ENCODE measurements around the gene HCN1. TPM values are rescaled to one million over a fixed set of nuclear protein-coding genes. Genes with fewer than 3 reads are reported as not detected.

Gene HCN1
- total RNA-seq, 1 experiment from 2014 or later, result not detected

DNA sequence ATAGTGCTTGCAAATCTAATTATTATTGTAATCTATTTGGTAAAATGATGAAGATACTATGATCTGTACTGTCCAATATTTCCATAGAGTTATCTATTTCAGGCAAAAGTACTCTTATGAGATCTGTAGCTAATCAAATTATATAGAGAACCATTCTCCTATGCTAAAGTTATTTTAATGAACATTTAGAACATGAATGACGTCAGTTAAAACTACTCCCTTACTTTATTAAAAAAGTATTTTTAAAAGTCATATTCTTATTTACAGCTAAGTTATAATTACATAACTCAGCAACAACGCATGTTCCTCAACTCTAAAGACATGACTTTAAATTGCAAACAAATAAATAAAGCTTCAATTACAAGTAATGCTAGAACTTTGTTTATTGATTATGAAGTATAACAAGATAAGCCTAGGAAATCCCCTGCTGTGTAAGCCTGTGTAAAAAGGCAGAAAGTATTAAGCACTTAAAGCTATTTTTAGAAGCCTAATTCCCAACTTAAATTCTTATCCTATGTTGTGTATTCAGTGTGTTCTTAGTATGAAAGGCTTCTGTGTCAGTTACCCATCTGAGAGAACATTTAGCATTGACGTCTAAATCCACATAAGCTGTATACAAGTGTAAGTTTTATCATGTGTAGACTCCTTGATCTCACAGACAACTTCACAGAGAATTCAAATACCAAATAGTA lies 285.7 kb downstream of the HCN1 start:
- Mint-ChIP-seq H3K27me3 (ENCODE audit: insufficient read depth, unreplicated experiment) (no peaks in the 10 kb centered on the region), H3K36me3 (ENCODE audit: insufficient read depth, unreplicated experiment) (no peaks in the 10 kb centered on the region), H3K4me1 (ENCODE audit: insufficient read depth, unreplicated experiment) (no peaks in the 10 kb centered on the region), H3K27ac (ENCODE audit: low read depth, unreplicated experiment) (no peak overlapping the region), H3K9me3 (ENCODE audit: unreplicated experiment) (no peaks in the 10 kb centered on the region), H3K4me3 (ENCODE audit: unreplicated experiment) (no peak overlapping the region)
- no peak for DNase-seq (ENCODE audit: unreplicated experiment)
- BruUV-seq (replicated peaks), result no TSS peak
- intact Hi-C loops (cut with micrococcal nuclease), result no loop called here
- TF ChIP-seq, protein P1, sequence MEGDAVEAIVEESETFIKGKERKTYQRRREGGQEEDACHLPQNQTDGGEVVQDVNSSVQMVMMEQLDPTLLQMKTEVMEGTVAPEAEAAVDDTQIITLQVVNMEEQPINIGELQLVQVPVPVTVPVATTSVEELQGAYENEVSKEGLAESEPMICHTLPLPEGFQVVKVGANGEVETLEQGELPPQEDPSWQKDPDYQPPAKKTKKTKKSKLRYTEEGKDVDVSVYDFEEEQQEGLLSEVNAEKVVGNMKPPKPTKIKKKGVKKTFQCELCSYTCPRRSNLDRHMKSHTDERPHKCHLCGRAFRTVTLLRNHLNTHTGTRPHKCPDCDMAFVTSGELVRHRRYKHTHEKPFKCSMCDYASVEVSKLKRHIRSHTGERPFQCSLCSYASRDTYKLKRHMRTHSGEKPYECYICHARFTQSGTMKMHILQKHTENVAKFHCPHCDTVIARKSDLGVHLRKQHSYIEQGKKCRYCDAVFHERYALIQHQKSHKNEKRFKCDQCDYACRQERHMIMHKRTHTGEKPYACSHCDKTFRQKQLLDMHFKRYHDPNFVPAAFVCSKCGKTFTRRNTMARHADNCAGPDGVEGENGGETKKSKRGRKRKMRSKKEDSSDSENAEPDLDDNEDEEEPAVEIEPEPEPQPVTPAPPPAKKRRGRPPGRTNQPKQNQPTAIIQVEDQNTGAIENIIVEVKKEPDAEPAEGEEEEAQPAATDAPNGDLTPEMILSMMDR (IDR thresholded peaks at IDR 0.05; ENCODE audit: unreplicated experiment), result no peak
- CTCF ChIA-PET, result no interaction called here
- POLR2A ChIA-PET, result no interaction called here

DNA sequence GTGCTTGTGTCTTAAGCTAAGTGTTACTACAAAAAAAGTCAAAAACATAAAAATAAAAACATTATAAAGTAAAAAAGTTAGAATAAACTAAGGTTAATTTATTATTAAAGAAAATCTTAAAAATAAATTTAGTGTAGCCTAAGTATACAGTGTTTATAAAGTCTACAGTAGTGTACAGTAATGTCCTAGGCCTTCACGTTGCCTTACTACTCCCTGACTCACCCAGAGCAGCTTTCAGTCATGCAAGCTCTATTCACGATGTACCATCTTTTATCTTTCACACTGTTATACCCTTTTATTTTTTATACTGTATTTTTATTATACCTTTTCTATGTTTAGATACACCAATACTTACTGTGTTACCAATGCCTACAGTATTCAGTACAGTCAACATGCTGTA lies 288.1 kb downstream of the HCN1 start:
- ChIA-PET CTCF (interaction anchor here (0.6 kb wide), 1 partner anchor 9 kb away, joined by 5 read pairs; no protein-coding TSS in a partner anchor), POLR2A (no interaction called here)
- no peak for DNase-seq (ENCODE audit: unreplicated experiment)
- TF ChIP-seq, protein P1 (IDR thresholded peaks at IDR 0.05; ENCODE audit: unreplicated experiment), result no peak
- Mint-ChIP-seq H3K9me3 (ENCODE audit: unreplicated experiment) (no peaks in the 10 kb centered on the region), H3K4me3 (ENCODE audit: unreplicated experiment) (no peak overlapping the region), H3K27me3 (ENCODE audit: insufficient read depth, unreplicated experiment) (no peaks in the 10 kb centered on the region), H3K4me1 (ENCODE audit: insufficient read depth, unreplicated experiment) (no peaks in the 10 kb centered on the region), H3K36me3 (ENCODE audit: insufficient read depth, unreplicated experiment) (no peaks in the 10 kb centered on the region), H3K27ac (ENCODE audit: low read depth, unreplicated experiment) (no peak overlapping the region)
- no TSS peak for BruUV-seq (replicated peaks)
- intact Hi-C loops (cut with micrococcal nuclease), result no loop called here

DNA sequence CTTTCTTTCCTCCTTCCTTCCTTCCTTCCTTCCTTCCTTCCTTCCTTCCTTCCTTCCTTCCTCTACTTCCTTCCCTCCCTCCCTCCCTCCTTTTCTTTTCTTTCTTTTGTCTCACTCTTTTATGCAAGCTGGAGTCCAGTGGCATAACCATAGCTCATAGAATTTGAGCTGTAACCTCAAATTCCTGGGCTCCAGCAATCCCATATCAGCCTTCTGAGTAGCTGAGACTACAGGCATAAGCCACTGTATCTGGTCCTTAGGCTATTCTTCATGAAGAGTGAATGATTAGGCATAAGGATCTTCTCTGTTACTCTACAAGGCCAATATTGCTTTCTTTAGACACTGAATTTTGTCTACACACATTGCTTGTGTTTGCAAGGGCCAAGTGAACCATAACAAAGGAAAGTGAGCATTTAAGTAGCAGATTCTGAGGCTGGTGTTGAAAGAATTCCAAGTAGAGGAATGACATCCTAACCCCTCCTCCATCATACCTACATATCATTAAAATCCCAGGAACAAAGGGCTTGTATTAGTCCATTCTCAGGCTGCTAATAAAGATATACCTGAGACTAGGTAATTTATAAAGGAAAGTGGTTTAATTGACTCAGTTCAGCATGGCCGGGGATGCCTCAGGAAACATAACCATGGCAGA lies 293.2 kb downstream of the HCN1 start:
- no peaks in the 10 kb centered on the region for H3K36me3 Mint-ChIP-seq (ENCODE audit: insufficient read depth, unreplicated experiment)

DNA sequence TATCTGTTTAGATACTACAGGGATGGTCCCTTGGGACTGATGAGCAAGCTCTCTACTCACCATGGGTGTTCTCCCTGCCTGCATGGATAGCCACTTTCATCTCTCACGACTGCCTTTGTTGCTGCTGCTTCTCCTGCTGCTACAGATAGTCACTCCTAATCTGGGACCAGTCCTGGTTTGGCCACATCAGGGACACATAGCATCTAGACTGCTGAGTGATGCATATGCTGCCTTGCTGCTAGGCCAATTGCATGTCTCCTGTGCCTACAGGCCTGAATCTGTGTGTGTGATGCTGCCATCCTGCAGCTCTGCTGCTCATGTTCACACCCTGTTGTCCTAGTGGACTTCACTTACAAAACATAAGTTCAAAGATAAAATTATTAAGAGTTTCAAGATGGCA lies 297.1 kb downstream of the HCN1 start:
- no peak overlapping the region for H3K27ac Mint-ChIP-seq (ENCODE audit: low read depth, unreplicated experiment)

More for the DNA sequence above, 293.2 kb downstream of the HCN1 start:
- H3K4me1 Mint-ChIP-seq (ENCODE audit: insufficient read depth, unreplicated experiment), result no peaks in the 10 kb centered on the region
- intact Hi-C loops (cut with micrococcal nuclease), result no loop called here
- BruUV-seq (replicated peaks), result no TSS peak
- POLR2A ChIA-PET, result no interaction called here
- no peak overlapping the region for H3K27ac Mint-ChIP-seq (ENCODE audit: low read depth, unreplicated experiment)
- DNase-seq (ENCODE audit: unreplicated experiment), result no peak
- no peak overlapping the region for H3K4me3 Mint-ChIP-seq (ENCODE audit: unreplicated experiment)
- TF ChIP-seq, protein P1 (IDR thresholded peaks at IDR 0.05; ENCODE audit: unreplicated experiment), result no peak
- no peaks in the 10 kb centered on the region for H3K9me3 Mint-ChIP-seq (ENCODE audit: unreplicated experiment)
- no peaks in the 10 kb centered on the region for H3K27me3 Mint-ChIP-seq (ENCODE audit: insufficient read depth, unreplicated experiment)
- CTCF ChIA-PET, result no interaction called here

More for the DNA sequence above, 297.1 kb downstream of the HCN1 start:
- H3K4me3 Mint-ChIP-seq (ENCODE audit: unreplicated experiment), result no peak overlapping the region
- CTCF ChIA-PET, result interaction anchor here (0.6 kb wide), 1 partner anchor 13 kb away, joined by 3 read pairs; no protein-coding TSS in a partner anchor
- no peaks in the 10 kb centered on the region for H3K36me3 Mint-ChIP-seq (ENCODE audit: insufficient read depth, unreplicated experiment)
- H3K9me3 Mint-ChIP-seq (ENCODE audit: unreplicated experiment), result no peaks in the 10 kb centered on the region
- TF ChIP-seq, protein P1 (IDR thresholded peaks at IDR 0.05; ENCODE audit: unreplicated experiment), result no peak
- BruUV-seq (replicated peaks), result no TSS peak
- intact Hi-C loops (cut with micrococcal nuclease), result no loop called here
- DNase-seq (ENCODE audit: unreplicated experiment), result peak; percentile 13
- H3K27me3 Mint-ChIP-seq (ENCODE audit: insufficient read depth, unreplicated experiment), result no peaks in the 10 kb centered on the region
- no peaks in the 10 kb centered on the region for H3K4me1 Mint-ChIP-seq (ENCODE audit: insufficient read depth, unreplicated experiment)
- POLR2A ChIA-PET, result no interaction called here

Measured in MCF 10A (cell line).